Osteocyte (in vitro differentiated cells): Measurements from ENCODE around the gene TOGARAM2. TPM values are rescaled to one million over a fixed set of nuclear protein-coding genes. Genes with fewer than 3 reads are reported as not detected.
"Not testable (repeated sequence)": the region's sequence is repeated elsewhere in the genome, so short reads cannot be mapped to it uniquely, and the experiment has no call there.

Experiments used
- DNase-seq: peaks from one replicate; pipeline ENCODE4 v3.0.0; 2021; ENCODE audit warnings: mixed read lengths; ENCODE audit not compliant: unreplicated experiment; ENCODE audit errors: extremely low spot score
- H3K27ac Mint-ChIP-seq: one replicate; pipeline ENCODE4 v1.8.0; 2021; ENCODE audit warnings: mild to moderate bottlenecking, mixed read lengths; ENCODE audit not compliant: unreplicated experiment
- H3K27me3 Mint-ChIP-seq: one replicate; pipeline ENCODE4 v1.8.0; 2021; ENCODE audit warnings: mixed read lengths; ENCODE audit not compliant: unreplicated experiment
- H3K36me3 Mint-ChIP-seq: one replicate; pipeline ENCODE4 v1.8.0; 2021; ENCODE audit warnings: mixed read lengths; ENCODE audit not compliant: unreplicated experiment
- H3K4me1 Mint-ChIP-seq: one replicate; pipeline ENCODE4 v1.8.0; 2021; ENCODE audit warnings: mixed read lengths; ENCODE audit not compliant: unreplicated experiment
- H3K4me3 Mint-ChIP-seq: one replicate; pipeline ENCODE4 v1.8.0; 2021; ENCODE audit warnings: mild to moderate bottlenecking, moderate library complexity, mixed read lengths; ENCODE audit not compliant: unreplicated experiment
- H3K9me3 Mint-ChIP-seq: one replicate; pipeline ENCODE4 v1.8.0; 2021; ENCODE audit warnings: mixed read lengths; ENCODE audit not compliant: unreplicated experiment
- total RNA-seq: library from RNA; stranded (reverse); gene quantifications from 2 replicates; pipeline ENCODE4 v1.2.1, GENCODE V29; 2021
- TF ChIP-seq, protein P1 (sequence below): fragments of 200-600 bp; sonication (generic); IDR thresholded peaks from 2 replicates; pipeline ENCODE4 v1.5.0; 2021; ENCODE audit warnings: antibody characterized with exemption, mild to moderate bottlenecking, moderate library complexity

The TOGARAM2 gene
- total RNA-seq, 1 donor from 2014 or later, result not detected

GRCh38 chr2:28976584-28976983 lies 4.5 kb upstream of the TOGARAM2 start:
- Mint-ChIP-seq H3K9me3 (no peaks in the 10 kb centered on the region), H3K4me1 (no peaks in the 10 kb centered on the region), H3K27me3 (peaks cover 2% of the 10 kb centered on the region), H3K4me3 (no peak overlapping the region), H3K36me3 (no peaks in the 10 kb centered on the region), H3K27ac (no peak overlapping the region)
- DNase-seq, result no peak
- TF ChIP-seq, protein P1, sequence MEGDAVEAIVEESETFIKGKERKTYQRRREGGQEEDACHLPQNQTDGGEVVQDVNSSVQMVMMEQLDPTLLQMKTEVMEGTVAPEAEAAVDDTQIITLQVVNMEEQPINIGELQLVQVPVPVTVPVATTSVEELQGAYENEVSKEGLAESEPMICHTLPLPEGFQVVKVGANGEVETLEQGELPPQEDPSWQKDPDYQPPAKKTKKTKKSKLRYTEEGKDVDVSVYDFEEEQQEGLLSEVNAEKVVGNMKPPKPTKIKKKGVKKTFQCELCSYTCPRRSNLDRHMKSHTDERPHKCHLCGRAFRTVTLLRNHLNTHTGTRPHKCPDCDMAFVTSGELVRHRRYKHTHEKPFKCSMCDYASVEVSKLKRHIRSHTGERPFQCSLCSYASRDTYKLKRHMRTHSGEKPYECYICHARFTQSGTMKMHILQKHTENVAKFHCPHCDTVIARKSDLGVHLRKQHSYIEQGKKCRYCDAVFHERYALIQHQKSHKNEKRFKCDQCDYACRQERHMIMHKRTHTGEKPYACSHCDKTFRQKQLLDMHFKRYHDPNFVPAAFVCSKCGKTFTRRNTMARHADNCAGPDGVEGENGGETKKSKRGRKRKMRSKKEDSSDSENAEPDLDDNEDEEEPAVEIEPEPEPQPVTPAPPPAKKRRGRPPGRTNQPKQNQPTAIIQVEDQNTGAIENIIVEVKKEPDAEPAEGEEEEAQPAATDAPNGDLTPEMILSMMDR, result no peak

- no peaks in the 10 kb centered on the region for H3K36me3 Mint-ChIP-seq
- H3K9me3 Mint-ChIP-seq, result no peaks in the 10 kb centered on the region
- TF ChIP-seq, protein P1, result no peak
- DNase-seq, result no peak
- H3K4me1 Mint-ChIP-seq, result no peaks in the 10 kb centered on the region
- H3K27me3 Mint-ChIP-seq, result no peaks in the 10 kb centered on the region
- H3K4me3 Mint-ChIP-seq, result no peak overlapping the region
- H3K27ac Mint-ChIP-seq, result no peak overlapping the region
Observed at GRCh38 chr2:28977176-28977875, 3.8 kb upstream of the TOGARAM2 start.

DNA sequence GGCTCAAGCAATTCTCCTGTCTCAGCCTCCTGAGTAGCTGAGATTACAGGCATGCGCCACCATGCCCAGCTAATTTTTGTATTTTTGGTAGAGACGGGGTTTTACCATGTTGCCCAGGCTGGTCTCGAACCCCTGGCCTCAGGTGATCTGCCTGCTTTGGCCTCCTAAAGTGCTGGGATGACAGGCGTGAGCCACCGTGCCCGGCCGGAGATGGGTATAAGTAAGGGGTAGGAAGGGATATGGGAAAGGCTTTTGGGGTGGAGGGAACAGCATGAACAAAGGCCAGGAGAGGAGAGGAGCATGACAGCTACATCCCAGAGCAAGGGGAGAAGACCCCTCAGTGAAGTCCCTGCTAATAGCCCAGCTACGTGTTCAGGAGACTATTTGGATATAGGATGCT lies 3.1 kb upstream of the TOGARAM2 start:
- not testable (repeated sequence) for H3K36me3 Mint-ChIP-seq, H3K9me3 Mint-ChIP-seq, DNase-seq, H3K4me3 Mint-ChIP-seq, H3K27me3 Mint-ChIP-seq, H3K27ac Mint-ChIP-seq, H3K4me1 Mint-ChIP-seq

GRCh38 chr2:28978606-28979005 lies 2.5 kb upstream of the TOGARAM2 start:
- Mint-ChIP-seq H3K4me1 (no peaks in the 10 kb centered on the region), H3K36me3 (no peaks in the 10 kb centered on the region), H3K27me3 (no peaks in the 10 kb centered on the region), H3K4me3 (no peak overlapping the region), H3K27ac (no peak overlapping the region), H3K9me3 (no peaks in the 10 kb centered on the region)
- DNase-seq, result no peak
- TF ChIP-seq, protein P1, result no peak

GRCh38 chr2:28979041-28979440 lies 2.1 kb upstream of the TOGARAM2 start:
- TF ChIP-seq, protein P1, result no peak

More at GRCh38 chr2:28979041-28979440, 2.1 kb upstream of the TOGARAM2 start:
- no peaks in the 10 kb centered on the region for H3K4me1 Mint-ChIP-seq
- no peak for DNase-seq
- H3K9me3 Mint-ChIP-seq, result no peaks in the 10 kb centered on the region
- H3K27ac Mint-ChIP-seq, result no peak overlapping the region
- no peaks in the 10 kb centered on the region for H3K27me3 Mint-ChIP-seq
- H3K4me3 Mint-ChIP-seq, result no peak overlapping the region
- no peaks in the 10 kb centered on the region for H3K36me3 Mint-ChIP-seq
